ES-I3 (cell line): ENCODE data around the gene TNPO3.
"Not testable (repeated sequence)": the region's sequence is repeated elsewhere in the genome, so short reads cannot be mapped to it uniquely, and the experiment has no call there.

Source experiments
- H3K36me3 ChIP-seq: 2 replicates; pipeline ENCODE4 v1.6.1; 2013; ENCODE audit warnings: mild to moderate bottlenecking, low read length, control low read depth, moderate library complexity; ENCODE audit not compliant: insufficient read depth
- H3K4me1 ChIP-seq: 2 replicates; pipeline ENCODE4 v1.6.1; 2013; ENCODE audit warnings: mild to moderate bottlenecking, control low read depth, low read length; ENCODE audit not compliant: insufficient read depth
- H3K9ac ChIP-seq: 2 replicates; pipeline ENCODE4 v1.6.1; 2013; ENCODE audit warnings: low read depth, mild to moderate bottlenecking, low read length, moderate library complexity
- H3K9me3 ChIP-seq: 2 replicates; pipeline ENCODE4 v1.6.1; 2013; ENCODE audit warnings: mild to moderate bottlenecking, low read length, moderate library complexity; ENCODE audit not compliant: control insufficient read depth, insufficient read depth

Gene TNPO3

DNA sequence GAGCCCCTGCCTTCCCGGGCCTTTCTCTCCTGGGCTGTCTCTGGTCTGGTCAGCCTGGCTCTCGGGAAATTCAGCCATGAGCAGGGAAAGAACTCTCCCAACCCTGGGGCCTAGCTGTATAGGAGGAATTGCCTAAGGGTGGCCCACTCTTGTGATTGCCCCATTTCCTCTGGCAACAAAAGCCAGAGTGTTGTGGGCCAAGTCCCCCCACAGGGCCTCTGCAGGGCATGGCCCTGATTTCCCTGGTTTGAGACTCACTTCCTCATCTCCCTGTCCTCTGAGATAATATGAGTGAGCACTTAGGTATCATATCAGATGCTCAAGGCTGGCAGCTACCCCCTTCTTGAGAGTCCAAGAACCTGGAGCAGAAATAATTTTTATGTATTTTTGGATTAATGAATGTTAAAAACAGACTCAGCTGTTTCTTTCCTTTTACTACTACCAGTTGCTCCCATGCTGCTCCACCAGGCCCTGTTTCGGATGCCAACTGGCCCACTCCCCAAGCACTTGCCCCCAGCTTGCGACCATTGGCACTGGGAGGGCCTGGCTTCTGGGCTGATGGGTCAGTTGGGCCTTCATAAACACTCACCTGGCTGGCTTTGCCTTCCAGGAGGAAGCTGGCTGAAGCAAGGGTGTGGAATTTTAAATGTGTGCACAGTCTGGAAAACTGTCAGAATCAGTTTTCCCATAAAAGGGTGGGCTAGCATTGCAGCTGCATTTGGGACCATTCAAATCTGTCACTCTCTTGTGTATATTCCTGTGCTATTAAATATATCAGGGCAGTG is 105.7 kb downstream of the TNPO3 start:
- H3K9me3 ChIP-seq, result no peaks in the 10 kb centered on the region
- peaks cover 7% of the 10 kb centered on the region for H3K36me3 ChIP-seq
- H3K9ac ChIP-seq, result no peak overlapping the region
- H3K4me1 ChIP-seq, result no peaks in the 10 kb centered on the region

DNA sequence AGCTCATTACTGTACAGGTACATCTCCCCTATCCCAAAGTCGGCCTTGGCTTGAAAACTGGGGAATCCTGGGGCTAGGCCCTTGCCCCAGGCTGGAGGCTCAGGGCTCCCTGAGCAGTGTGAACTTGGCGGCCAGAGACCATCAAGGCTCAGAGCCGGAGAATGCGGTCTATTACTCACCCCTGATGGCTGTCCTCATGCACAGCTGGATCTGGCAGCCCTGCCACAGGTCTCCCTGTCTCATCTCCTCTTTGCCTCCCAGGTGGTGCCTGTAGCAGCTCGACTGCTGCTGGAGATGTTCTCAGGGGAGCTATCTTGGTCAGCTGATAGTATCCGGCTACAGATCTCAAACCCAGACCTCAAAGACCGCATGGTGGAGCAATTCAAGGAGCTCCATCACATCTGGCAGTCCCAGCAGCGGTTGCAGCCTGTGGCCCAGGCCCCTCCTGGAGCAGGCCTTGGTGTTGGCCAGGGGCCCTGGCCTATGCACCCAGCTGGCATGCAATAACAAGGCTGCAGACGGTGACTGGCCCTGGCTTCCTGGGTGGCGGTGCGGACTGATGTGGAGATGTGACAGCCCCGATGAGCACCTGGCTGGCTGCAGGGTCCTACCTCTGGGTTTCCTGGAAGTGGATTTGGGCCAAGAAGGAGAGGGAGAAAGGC is 106.5 kb downstream of the TNPO3 start:
- Histone ChIP-seq H3K9ac (no peak overlapping the region), H3K4me1 (no peaks in the 10 kb centered on the region), H3K36me3 (peaks cover 2% of the 10 kb centered on the region; the same call in 1 of the 2 replicates), H3K9me3 (no peaks in the 10 kb centered on the region)

DNA sequence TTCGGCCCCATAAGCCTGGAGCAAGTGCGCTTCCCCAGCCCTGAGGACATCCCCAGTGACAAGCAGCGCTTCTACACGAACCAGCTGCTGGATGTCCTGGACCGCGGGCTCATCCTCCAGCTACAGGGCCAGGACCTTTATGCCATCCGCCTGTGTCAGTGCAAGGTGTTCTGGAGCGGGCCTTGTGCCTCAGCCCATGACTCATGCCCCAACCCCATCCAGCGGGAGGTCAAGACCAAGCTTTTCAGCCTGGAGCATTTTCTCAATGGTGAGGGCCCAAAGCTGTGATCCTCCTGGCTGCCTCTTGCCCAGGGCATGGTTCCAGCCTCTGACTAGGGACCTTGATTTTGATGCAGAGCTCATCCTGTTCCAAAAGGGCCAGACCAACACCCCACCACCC is 107.1 kb downstream of the TNPO3 start:
- H3K36me3 ChIP-seq, result peaks cover 2% of the 10 kb centered on the region; the same call in 1 of the 2 replicates
- no peak overlapping the region for H3K9ac ChIP-seq
- no peaks in the 10 kb centered on the region for H3K4me1 ChIP-seq
- no peaks in the 10 kb centered on the region for H3K9me3 ChIP-seq

DNA sequence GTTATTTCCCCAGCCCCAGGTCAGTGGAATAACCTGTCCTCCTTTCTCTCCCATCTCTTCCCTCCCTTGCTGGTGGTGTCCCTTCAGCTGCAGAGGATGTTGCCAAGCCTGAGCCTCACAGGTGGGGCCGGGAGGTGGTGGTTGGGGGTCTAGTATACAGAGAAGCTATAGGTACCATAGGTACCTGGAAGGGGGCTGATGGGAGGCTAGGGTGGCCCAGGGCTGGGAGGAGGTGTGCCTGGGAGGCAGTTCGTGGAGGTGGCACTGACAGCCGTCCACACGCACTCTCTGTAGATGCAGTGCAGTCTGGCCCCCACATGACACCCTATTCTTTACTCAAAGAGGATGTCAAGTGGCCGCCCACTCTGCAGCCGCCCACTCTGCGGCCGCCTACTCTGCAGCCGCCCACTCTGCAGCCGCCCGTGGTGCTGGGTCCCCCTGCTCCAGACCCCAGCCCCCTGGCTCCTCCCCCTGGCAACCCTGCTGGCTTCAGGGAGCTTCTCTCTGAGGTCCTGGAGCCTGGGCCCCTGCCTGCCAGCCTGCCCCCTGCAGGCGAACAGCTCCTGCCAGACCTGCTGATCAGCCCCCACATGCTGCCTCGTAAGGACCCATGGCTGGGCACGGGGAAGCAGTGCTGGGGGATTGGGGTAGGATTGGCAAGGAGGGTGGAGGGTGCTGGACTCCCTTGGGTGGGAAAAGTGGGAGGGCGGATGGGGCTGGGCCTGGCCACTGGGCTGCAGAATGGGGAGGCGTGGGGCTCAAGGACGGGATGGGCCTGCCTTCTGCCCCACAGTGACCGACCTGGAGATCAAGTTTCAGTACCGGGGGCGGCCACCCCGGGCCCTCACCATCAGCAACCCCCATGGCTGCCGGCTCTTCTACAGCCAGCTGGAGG is 107.7 kb downstream of the TNPO3 start:
- Histone ChIP-seq H3K9ac (no peak overlapping the region), H3K4me1 (no peaks in the 10 kb centered on the region), H3K36me3 (no peaks in the 10 kb centered on the region), H3K9me3 (no peaks in the 10 kb centered on the region)

DNA sequence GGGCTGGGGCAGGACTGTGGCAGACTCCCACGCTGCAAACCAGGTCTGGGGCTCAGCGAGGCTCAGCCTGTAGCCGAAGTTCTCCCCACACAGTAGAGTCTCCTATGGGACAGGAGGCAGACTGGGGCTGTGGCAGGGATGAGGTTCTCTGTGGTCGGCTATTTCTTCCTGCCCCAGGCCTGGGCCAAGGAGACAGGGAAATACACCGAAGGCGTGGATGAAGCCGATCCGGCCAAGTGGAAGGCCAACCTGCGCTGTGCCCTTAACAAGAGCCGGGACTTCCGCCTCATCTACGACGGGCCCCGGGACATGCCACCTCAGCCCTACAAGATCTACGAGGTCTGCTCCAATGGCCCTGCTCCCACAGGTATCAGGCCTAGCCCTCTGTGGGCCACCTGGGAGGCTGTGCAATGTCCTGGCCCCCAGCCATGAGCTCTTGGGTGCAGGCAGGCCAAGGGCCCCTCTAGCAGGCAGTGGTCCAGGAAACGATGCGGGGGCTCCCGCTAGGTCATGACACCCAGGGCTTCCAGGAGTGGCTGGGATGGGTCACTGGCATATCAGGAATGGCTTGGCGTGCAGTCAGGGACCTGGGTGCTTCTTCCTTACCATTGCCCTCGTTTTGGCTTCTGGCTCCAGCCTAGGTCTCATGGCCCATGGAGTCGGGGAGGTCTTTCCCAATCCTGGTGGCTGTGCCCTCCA is 109.1 kb downstream of the TNPO3 start:
- Histone ChIP-seq H3K4me1 (peaks cover 3% of the 10 kb centered on the region; the same call in 1 of the 2 replicates), H3K36me3 (no peaks in the 10 kb centered on the region), H3K9ac (no peak overlapping the region), H3K9me3 (no peaks in the 10 kb centered on the region)

DNA sequence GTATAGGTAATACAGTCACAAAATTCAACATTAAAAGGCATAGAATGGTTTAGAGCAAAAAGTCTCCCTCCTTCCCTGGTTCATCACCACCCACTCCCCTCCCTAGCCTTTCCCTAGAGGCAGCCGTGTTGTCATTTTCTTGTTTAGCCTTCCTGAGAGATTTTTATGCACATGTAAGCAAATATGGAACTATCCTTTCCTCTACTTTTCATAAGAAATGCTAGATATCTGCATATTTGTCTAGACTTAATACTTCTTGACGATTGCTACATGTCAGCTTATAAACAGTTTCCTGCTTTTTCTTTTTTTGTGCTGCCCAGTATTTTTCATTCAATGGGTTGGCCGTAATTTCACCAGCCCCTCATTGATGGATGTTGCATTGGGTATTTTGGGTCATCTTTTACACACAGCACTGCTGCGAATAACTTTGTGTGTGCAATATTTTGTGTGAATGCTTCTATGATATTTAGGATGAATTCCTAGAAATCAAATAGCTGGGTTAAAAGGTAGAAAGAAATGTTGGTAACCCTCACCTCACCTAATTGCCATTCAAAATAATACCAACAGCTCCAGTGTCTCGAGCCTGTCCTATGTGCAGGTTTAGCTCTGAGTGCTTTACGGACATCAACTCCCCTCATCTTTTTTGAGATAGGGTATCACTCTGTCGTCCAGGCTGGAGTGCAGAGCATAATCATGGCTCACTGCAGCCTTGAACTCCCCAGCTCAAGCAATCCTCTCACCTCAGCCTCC is 110.2 kb downstream of the TNPO3 start:
- H3K9ac ChIP-seq, result no peak overlapping the region

DNA sequence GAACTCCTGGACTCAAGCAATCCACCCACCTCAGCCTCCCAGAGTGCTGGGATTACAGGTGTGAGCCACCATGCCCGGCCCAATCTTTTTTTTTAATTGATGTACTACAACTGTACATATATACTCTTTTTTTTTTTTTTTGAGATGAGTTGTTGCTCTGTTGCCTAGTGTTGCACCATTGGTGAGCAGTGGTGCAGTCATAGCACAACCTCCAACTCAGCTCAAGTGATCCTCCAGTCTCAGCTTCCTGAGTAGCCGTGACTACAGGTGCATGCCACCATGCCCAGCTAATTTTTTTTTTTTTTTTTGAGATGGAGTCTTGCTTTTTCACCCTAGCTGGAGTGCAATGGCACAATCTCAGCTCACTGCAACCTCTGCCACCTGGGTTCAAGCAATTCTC is 111.7 kb downstream of the TNPO3 start:
- H3K9me3 ChIP-seq, H3K4me1 ChIP-seq, H3K9ac ChIP-seq, H3K36me3 ChIP-seq: not testable (repeated sequence)

More for the DNA sequence above, 110.2 kb downstream of the TNPO3 start:
- Histone ChIP-seq H3K9me3 (no peaks in the 10 kb centered on the region), H3K36me3 (no peaks in the 10 kb centered on the region), H3K4me1 (peaks cover 3% of the 10 kb centered on the region; the same call in 1 of the 2 replicates)

DNA sequence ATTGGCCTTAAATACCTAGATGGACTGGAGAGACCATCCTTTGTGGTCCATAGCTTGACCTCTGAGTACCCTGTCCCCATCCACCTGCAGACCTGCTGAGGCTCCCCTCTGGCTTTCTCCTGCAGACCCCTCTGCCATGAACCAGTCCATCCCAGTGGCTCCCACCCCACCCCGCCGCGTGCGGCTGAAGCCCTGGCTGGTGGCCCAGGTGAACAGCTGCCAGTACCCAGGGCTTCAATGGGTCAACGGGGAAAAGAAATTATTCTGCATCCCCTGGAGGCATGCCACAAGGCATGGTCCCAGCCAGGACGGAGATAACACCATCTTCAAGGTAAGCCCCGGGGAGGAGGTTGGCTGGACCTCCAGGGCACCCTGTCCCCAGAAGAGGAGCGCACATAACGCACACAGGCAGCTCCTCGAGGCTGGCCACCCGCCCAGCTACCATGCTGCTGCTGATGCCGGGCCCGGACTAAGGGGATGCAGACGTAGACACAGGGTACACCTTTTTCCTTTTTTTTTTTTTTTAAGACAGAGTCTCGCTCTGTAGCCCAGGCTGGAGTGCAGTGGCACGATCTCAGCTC is 112.9 kb downstream of the TNPO3 start:
- Histone ChIP-seq H3K9ac (no peak overlapping the region), H3K9me3 (no peaks in the 10 kb centered on the region), H3K36me3 (no peaks in the 10 kb centered on the region), H3K4me1 (peaks cover 3% of the 10 kb centered on the region; the same call in 1 of the 2 replicates)

DNA sequence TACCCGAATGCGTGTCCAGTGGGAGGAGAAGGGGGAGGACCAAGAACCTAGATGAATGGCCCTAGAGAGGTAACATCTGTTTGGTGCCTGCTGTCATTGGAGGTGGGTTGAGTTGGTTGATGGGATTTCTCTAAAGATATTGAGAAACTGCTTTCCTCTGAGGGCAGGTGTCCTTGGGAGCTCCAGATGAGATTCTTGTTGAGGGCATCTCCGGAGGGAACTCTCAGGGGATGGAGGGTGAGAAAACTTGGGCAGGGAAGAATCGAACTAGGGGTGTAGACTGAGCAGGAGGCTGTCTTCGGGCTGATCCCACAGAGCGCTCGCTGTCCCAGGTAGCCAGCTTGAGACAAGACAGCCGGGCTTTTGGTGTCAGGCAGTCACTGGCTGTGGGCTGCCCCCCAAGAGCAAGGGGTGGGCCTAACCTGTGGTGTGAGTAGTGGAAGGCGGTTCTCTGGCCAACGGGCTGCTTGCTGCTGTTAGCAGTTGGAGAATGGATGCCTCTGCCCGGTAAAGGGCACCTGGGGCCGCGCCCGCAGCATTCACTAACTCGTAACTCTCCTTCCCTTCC is 113.5 kb downstream of the TNPO3 start:
- no peaks in the 10 kb centered on the region for H3K9me3 ChIP-seq
- H3K36me3 ChIP-seq, result no peaks in the 10 kb centered on the region
- peaks cover 3% of the 10 kb centered on the region; the same call in 1 of the 2 replicates for H3K4me1 ChIP-seq
- H3K9ac ChIP-seq, result no peak overlapping the region

DNA sequence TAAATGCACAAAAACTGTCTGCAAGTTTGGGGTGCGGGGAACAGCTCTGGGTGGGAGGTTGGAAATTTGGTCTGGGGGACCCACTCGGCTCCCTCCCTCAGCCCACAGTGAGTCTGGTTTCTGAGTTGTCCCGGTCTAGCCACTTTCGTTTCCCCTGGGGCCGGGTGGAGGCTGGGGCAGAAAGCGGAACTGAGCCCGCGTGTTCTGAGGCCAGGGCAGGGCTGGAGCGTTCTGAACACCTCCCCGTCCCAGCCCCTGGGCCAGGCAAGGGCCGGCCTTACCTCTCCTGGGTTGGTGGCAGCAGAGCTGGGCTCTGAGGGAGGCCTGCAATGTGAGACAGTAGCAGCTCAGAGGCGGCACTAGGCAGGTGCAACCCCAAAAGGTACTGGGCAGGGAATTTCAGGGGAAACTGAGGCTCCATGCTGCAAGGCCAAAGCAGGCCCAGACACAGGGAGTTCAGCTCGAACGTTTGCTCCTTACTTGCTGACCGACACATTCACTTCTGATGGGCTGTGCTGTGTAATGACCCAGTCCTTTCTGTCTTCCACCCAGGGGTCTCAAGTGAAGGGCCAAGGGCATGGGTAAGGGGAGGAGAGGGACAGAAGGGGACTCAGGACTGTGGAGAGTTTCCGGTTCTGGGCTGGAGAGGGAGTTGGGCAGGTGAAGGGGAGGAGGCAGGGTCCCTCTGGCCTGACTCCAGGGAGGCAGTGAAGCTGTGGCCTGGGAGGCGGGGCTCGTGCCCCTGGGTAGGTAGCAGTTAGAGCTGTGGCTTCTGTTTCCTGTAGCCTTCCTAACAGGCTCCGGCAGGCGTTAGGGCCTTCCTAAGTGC is 114.2 kb downstream of the TNPO3 start:
- no peaks in the 10 kb centered on the region for H3K36me3 ChIP-seq
- H3K9me3 ChIP-seq, result no peaks in the 10 kb centered on the region
- no peak overlapping the region for H3K9ac ChIP-seq
- peaks cover 3% of the 10 kb centered on the region; the same call in 1 of the 2 replicates for H3K4me1 ChIP-seq

DNA sequence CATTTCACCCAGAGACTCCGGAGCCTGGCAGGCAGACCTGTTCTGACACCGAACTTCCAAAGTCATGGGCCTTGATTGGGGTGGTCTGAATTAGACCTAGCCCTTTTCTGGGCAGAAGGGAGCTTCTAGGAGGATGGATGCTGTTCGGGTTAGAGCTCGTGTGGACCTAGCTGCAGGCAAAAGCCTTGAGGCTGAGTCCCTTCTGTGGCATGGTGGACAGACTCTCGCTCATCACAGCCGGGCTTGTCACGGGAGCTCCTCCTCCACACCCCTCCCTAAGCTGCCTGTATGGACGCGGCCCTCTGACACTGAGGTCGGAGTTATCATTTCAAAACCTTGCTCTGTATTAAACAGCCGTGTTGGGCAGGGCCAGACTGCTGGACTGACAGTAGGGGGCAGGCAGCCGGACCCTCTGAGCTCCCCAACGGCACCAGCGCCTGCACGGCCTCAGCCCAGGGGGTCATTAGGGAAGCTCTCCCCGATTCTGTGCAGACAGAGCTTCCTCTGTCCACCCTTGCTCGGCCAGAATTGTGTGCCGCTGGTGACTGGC is 115.0 kb downstream of the TNPO3 start:
- Histone ChIP-seq H3K9ac (no peak overlapping the region), H3K9me3 (no peaks in the 10 kb centered on the region), H3K4me1 (peaks cover 3% of the 10 kb centered on the region; the same call in 1 of the 2 replicates), H3K36me3 (no peaks in the 10 kb centered on the region)
